H1 (cell line): ENCODE measurements around the gene USP12. TPM values are rescaled to one million over a fixed set of nuclear protein-coding genes. Genes with fewer than 3 reads are reported as not detected.

ENCODE experiments used
- CTCF ChIA-PET: fragments of 300-600 bp; sonication (Branson Sonifier 250); formaldehyde crosslinking; loops from one replicate; lab custom pipeline; 2021; ENCODE audit not compliant: partially characterized antibody; lab: Charles Lee
- POLR2A ChIA-PET: fragments of 300-600 bp; sonication (Branson Sonifier 250); formaldehyde crosslinking; loops from one replicate; lab custom pipeline; 2021; ENCODE audit warnings: inconsistent platforms; ENCODE audit not compliant: partially characterized antibody; lab: Charles Lee
- DNase-seq, 2 experiments: peaks; one replicate each; pipeline versions ENCODE4 v3.0.0 to v3.0.0-alpha.2; 2010 to 2022; ENCODE audit warnings: low spot score in 2 of 2, low read depth in 1 of 2, mixed read lengths in 1 of 2
- FAIRE-seq: peaks from 2 replicates; lab custom pipeline; 2011; peaks lifted over from hg19 to GRCh38; lab: Jason Lieb, UNC
- H2AFZ ChIP-seq: 2 replicates; pipeline ENCODE4 v1.8.1; 2012; ENCODE audit warnings: low read length, inconsistent platforms
- H2AK5ac ChIP-seq: 2 replicates; pipeline ENCODE4 v1.6.1; 2013; ENCODE audit warnings: low read depth, low read length
- H2BK120ac ChIP-seq: replicated peaks from 2 replicates; pipeline ENCODE3; 2013; ENCODE audit warnings: low read depth, low read length, inconsistent platforms
- H2BK12ac ChIP-seq: 2 replicates; pipeline ENCODE4 v1.6.1; 2013; ENCODE audit warnings: low read depth, low read length
- H2BK15ac ChIP-seq: 2 replicates; pipeline ENCODE4 v1.6.1; 2013; ENCODE audit warnings: low read length
- H2BK20ac ChIP-seq: 2 replicates; pipeline ENCODE4 v1.6.1; 2013; ENCODE audit warnings: low read length
- H2BK5ac ChIP-seq: 2 replicates; pipeline ENCODE4 v1.6.1; 2013; ENCODE audit warnings: low read depth, low read length
- H3K14ac ChIP-seq: 2 replicates; pipeline ENCODE4 v1.6.1; 2013; ENCODE audit warnings: inconsistent platforms; ENCODE audit not compliant: insufficient read length
- H3K18ac ChIP-seq: 2 replicates; pipeline ENCODE4 v1.6.1; 2013; ENCODE audit warnings: low read length; ENCODE audit errors: extremely low read depth
- H3K23ac ChIP-seq: 2 replicates; pipeline ENCODE4 v1.6.1; 2013; ENCODE audit warnings: inconsistent platforms; ENCODE audit not compliant: insufficient read length
- H3K23me2 ChIP-seq: 2 replicates; pipeline ENCODE4 v1.6.1; 2013; ENCODE audit warnings: low read depth, low read length
- H3K27ac ChIP-seq: 2 replicates; pipeline ENCODE4 v1.6.1; 2011; ENCODE audit warnings: low read depth, low read length, inconsistent platforms
- H3K27me3 ChIP-seq, 4 experiments: replicated peaks in 1 of 4; 1 replicate in 1 of 4; 2 replicates in 3 of 4; pipeline versions ENCODE4 v1.6.1 to v1.8.1; 2011 to 2013; ENCODE audit warnings: low read length in 3 of 4, mild to moderate bottlenecking in 3 of 4, inconsistent platforms in 2 of 4, mixed read lengths in 2 of 4, moderate library complexity in 1 of 4; ENCODE audit not compliant: control insufficient read depth in 3 of 4, insufficient read depth in 3 of 4; ENCODE audit errors: extremely low read depth in 1 of 4
- H3K36me3 ChIP-seq, 4 experiments: 2 replicates each; pipeline versions ENCODE4 v1.6.1 to v1.8.1; 2011 to 2013; ENCODE audit warnings: mild to moderate bottlenecking in 4 of 4, low read length in 3 of 4, moderate library complexity in 2 of 4, control low read depth in 1 of 4, inconsistent platforms in 1 of 4; ENCODE audit not compliant: insufficient read depth in 4 of 4, control insufficient read depth in 2 of 4
- H3K4ac ChIP-seq: replicated peaks from 2 replicates; pipeline ENCODE3; 2013; ENCODE audit warnings: low read length, low read depth, mixed read lengths, inconsistent platforms; ENCODE audit not compliant: insufficient read length
- H3K4me1 ChIP-seq, 4 experiments: replicated peaks in 1 of 4; 1 replicate in 1 of 4; 2 replicates in 3 of 4; pipeline versions ENCODE4 v1.6.1 to v1.8.1; 2011 to 2013; ENCODE audit warnings: low read length in 3 of 4, inconsistent platforms in 2 of 4, mixed read lengths in 1 of 4; ENCODE audit not compliant: insufficient read depth in 4 of 4, control insufficient read depth in 3 of 4
- H3K4me2 ChIP-seq, 2 experiments: 2 replicates each; pipeline versions ENCODE4 v1.6.1 to v1.8.1; 2011 to 2013; ENCODE audit warnings: low read depth in 2 of 2, low read length in 2 of 2, control low read depth in 1 of 2, inconsistent platforms in 1 of 2, mild to moderate bottlenecking in 1 of 2; ENCODE audit not compliant: insufficient read depth in 1 of 2
- H3K4me3 ChIP-seq, 4 experiments: fragments of 200-600, 300-600 bp in 1 of 4; sonication (generic), shearing (Covaris generic), sonication (Bioruptor Twin) in 1 of 4; 2 replicates each; pipeline versions ENCODE4 v1.5.1 to v1.8.1; 2011 to 2016; ENCODE audit warnings: low read length in 4 of 4, low read depth in 3 of 4, control low read depth in 2 of 4, inconsistent platforms in 2 of 4, mild to moderate bottlenecking in 2 of 4, mixed read lengths in 1 of 4, moderate library complexity in 1 of 4; ENCODE audit not compliant: insufficient read depth in 2 of 4; ENCODE audit errors: extremely low read depth in 1 of 4
- H3K56ac ChIP-seq: replicated peaks from 2 replicates; pipeline ENCODE3; 2013; ENCODE audit warnings: low read depth, mild to moderate bottlenecking, mixed read lengths, low read length, inconsistent platforms; ENCODE audit not compliant: insufficient read length
- H3K79me1 ChIP-seq: 2 replicates; pipeline ENCODE4 v1.6.1; 2013; ENCODE audit warnings: low read depth, low read length, control low read depth
- H3K79me2 ChIP-seq, 2 experiments: 2 replicates each; pipeline versions ENCODE4 v1.6.1 to v1.8.1; 2012 to 2013; ENCODE audit warnings: low read length in 2 of 2, mild to moderate bottlenecking in 2 of 2, inconsistent platforms in 1 of 2; ENCODE audit not compliant: insufficient read depth in 2 of 2, control insufficient read depth in 1 of 2
- H3K9ac ChIP-seq, 4 experiments: replicated peaks in 1 of 4; 1 replicate in 1 of 4; 2 replicates in 3 of 4; pipeline versions ENCODE4 v1.6.1 to v1.8.1; 2011 to 2013; ENCODE audit warnings: low read depth in 3 of 4, low read length in 3 of 4, control low read depth in 2 of 4, mild to moderate bottlenecking in 2 of 4, moderate library complexity in 2 of 4, inconsistent platforms in 1 of 4; ENCODE audit errors: extremely low read depth in 1 of 4
- H3K9me3 ChIP-seq, 2 experiments: 2 replicates each; pipeline versions ENCODE4 v1.6.1 to v1.8.1; 2012 to 2013; ENCODE audit warnings: mild to moderate bottlenecking in 2 of 2, moderate library complexity in 2 of 2, control low read depth in 1 of 2, inconsistent platforms in 1 of 2, low read depth in 1 of 2, low read length in 1 of 2, mixed read lengths in 1 of 2; ENCODE audit not compliant: insufficient read depth in 2 of 2
- H4K20me1 ChIP-seq, 2 experiments: replicated peaks in 1 of 2; 2 replicates each; pipeline versions ENCODE3 to v1.8.1; 2011 to 2013; ENCODE audit warnings: inconsistent platforms in 2 of 2, low read length in 2 of 2, mild to moderate bottlenecking in 1 of 2; ENCODE audit not compliant: insufficient read depth in 2 of 2, control insufficient read depth in 1 of 2
- H4K5ac ChIP-seq: 2 replicates; pipeline ENCODE4 v1.6.1; 2013; ENCODE audit warnings: low read length, low read depth, mixed read lengths, inconsistent platforms; ENCODE audit not compliant: insufficient read length
- H4K8ac ChIP-seq: 2 replicates; pipeline ENCODE4 v1.8.0; 2013; ENCODE audit warnings: mild to moderate bottlenecking, moderate library complexity, low read length, inconsistent platforms; ENCODE audit not compliant: insufficient read depth; ENCODE audit errors: extremely low read depth
- H4K91ac ChIP-seq: replicated peaks from 2 replicates; pipeline ENCODE3; 2013; ENCODE audit warnings: low read length, mixed read lengths, inconsistent platforms; ENCODE audit not compliant: insufficient read length
- HDAC6 ChIP-seq: IDR thresholded peaks from one replicate; pipeline ENCODE4 v1.7.1; 2012; ENCODE audit warnings: low read depth, mild to moderate bottlenecking, inconsistent platforms, low read length, moderate library complexity
- RFX5 ChIP-seq: IDR thresholded peaks from 2 replicates; pipeline ENCODE4 v1.6.1; 2011; ENCODE audit warnings: low read depth, low read length, improper control_type of control experiment, borderline replicate concordance
- WGBS, 2 experiments: shearing (Covaris generic) in 1 of 2; methylation state at CpG; one replicate each; pipeline versions ENCODE4 v1.1.6 to v1.1.7; 2013 to 2015; ENCODE audit warnings: low lambda C conversion rate in 2 of 2, mixed read lengths in 2 of 2, inconsistent platforms in 1 of 2, low coverage in 1 of 2, missing lambda C conversion rate in 1 of 2; ENCODE audit not compliant: insufficient replicate concordance in 2 of 2, insufficient coverage in 1 of 2, insufficient read length in 1 of 2; ENCODE audit errors: extremely low coverage in 1 of 2, missing lambda C conversion rate in 1 of 2; 5-methylcytosine and 5-hydroxymethylcytosine counted together
- polyA plus RNA-seq, 7 experiments: library from polyadenylated mRNA; depleted of rRNA in 3 of 7; stranded (reverse) in 5 of 7; unstranded in 2 of 7; fragments of >200 nt in 5 of 7; fragments of 200-250 nt in 2 of 7; gene quantifications; 1 replicate in 5 of 7; 2 replicates in 1 of 7; 4 replicates in 1 of 7; pipeline versions ENCODE4 v1.2.1 to v1.2.3, GENCODE V29; 2011 to 2013; ENCODE audit warnings: missing spikeins in 2 of 7, mixed read lengths in 2 of 7
- total RNA-seq: library from RNA; stranded (reverse); fragmentation: NEBNext Ultra II Directional; extraction: Animal tissue kit (Norgen Biotek cat#: 25700); gene quantifications from 2 replicates; pipeline ENCODE4 v1.2.1, GENCODE V29; 2021

Gene USP12
- total and polyA plus RNA-seq, 2 of the 8 experiments (the other 6 are each of a cell fraction or from before 2014, with no cell fraction given): 4.0 to 30.0 TPM

DNA sequence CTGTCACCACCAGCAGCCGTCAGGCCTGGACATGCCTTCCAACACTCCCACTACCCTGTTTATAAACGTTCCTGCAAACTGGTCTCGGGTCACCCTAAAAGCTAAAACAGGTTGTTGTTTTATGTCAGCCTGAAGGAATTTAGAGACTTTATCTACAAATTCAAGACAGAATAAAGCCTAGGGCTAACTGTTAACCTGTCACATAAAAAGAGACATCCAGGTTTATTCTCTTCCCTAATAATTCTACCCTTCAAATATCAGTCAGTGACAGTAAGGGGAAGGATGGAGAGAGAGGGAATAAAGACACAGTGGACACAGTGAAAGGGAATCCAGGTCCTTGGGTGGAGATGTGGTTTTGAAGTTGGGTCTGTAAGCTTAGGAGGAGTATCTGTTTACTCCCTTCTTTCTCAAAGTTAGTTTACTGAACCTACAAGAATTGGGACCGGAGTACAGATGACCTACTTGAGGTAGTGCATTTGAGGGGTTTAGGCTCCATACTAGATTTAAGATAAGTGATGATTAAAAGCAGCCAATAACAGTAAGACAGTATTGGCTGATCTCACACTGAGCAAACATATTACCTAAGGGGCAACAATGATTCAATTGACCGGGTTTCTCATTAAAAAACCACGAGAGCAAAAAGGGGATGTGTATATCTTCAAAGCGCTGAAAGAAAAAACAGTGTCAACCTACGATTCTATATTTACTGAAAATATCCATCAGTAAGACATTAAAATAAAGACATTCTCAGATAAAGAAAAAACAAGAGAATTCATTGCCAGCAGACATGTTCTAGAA is 142.7 kb downstream of the USP12 start:
- Histone ChIP-seq H2BK120ac (no peak overlapping the region), H4K20me1 (no peaks in the 10 kb centered on the region), H3K4me3 (no peak overlapping the region), H3K9ac (no peak overlapping the region), H2AK5ac (no peak overlapping the region), H4K91ac (no peak overlapping the region), H3K4ac (no peak overlapping the region), H2BK20ac (no peak overlapping the region), H3K9me3 (no peaks in the 10 kb centered on the region), H2AFZ (no peak overlapping the region), H3K18ac (no peak overlapping the region), H3K27me3 (no peaks in the 10 kb centered on the region; a peak in 1 of 7 replicates), H3K36me3 (no peaks in the 10 kb centered on the region), H2BK5ac (no peak overlapping the region), H4K5ac (no peak overlapping the region), H3K79me2 (no peaks in the 10 kb centered on the region), H3K23ac (no peak overlapping the region), H3K56ac (no peak overlapping the region), H3K14ac (no peak overlapping the region), H3K4me1 (no peaks in the 10 kb centered on the region), H3K27ac (no peak overlapping the region), H2BK15ac (no peak overlapping the region), H4K8ac (no peak overlapping the region), H3K23me2 (no peaks in the 10 kb centered on the region), H3K4me2 (no peak overlapping the region), H2BK12ac (no peak overlapping the region), H3K79me1 (no peaks in the 10 kb centered on the region)
- WGBS, 2 experiments: 86% methylated on average over 8 of the region's 8 CpGs; no CpG with 5 or more reads in 1 of the 2 experiments
- ChIA-PET CTCF (interaction anchor here (1.2 kb wide), 1 partner anchor 43 kb away, joined by 3 read pairs; no protein-coding TSS in a partner anchor), POLR2A (no interaction called here)
- DNase-seq: no peak
- no peak for FAIRE-seq
- TF ChIP-seq RFX5: no peak
- no peak for TF ChIP-seq HDAC6
